ENCODE data around the gene ACTL7A.

Gene ACTL7A

GRCh38 chr9:108857572-108857971, 4.5 kb upstream of the ACTL7A start:
- TF ChIP-seq GATA1 (IDR thresholded peaks at IDR 0.05; ENCODE audit: low read depth, low read length) (no peak), POLR2A (IDR thresholded peaks at IDR 0.05; ENCODE audit: low read length) (no peak)
- no peak for DNase-seq

DNA sequence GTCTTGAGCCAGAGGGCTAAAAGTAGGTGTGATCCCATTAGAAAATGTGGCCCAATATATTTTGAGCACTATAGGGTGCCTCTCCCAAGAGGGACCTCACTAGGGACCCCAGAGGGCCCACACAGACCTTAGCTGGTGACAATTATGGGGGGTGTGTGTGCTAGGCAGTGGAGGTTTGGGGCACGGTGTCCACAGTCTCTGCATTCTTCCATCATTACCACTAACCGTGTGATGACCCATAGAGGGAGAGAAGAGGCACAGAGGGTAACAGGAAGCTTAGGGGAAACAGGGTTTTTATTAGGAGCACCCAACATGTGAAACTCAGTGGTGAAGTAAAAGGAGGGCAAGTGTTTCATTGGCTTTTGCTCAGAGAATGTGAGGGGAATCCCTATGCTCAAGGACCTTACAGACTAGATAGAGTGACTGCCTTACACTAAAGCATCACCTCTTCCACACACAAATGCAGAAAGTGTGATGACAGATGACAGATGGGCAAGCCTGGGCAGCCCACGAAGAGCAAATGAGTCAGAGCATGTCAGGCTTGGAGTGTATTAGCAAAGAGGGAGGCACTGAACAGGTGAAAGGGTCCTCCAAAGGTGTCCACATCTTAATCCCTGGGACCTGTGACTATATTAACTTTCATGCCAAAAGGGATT, 2.5 kb upstream of the ACTL7A start:
- TF ChIP-seq GATA1 (IDR thresholded peaks at IDR 0.05; ENCODE audit: low read depth, low read length) (no peak), POLR2A (IDR thresholded peaks at IDR 0.05; ENCODE audit: low read length) (no peak)
- no peak for DNase-seq

GRCh38 chr9:108860354-108860753, 1.7 kb upstream of the ACTL7A start:
- DNase-seq, result no peak
- TF ChIP-seq POLR2A (IDR thresholded peaks at IDR 0.05; ENCODE audit: low read length) (no peak), GATA1 (IDR thresholded peaks at IDR 0.05; ENCODE audit: low read depth, low read length) (no peak)

DNA sequence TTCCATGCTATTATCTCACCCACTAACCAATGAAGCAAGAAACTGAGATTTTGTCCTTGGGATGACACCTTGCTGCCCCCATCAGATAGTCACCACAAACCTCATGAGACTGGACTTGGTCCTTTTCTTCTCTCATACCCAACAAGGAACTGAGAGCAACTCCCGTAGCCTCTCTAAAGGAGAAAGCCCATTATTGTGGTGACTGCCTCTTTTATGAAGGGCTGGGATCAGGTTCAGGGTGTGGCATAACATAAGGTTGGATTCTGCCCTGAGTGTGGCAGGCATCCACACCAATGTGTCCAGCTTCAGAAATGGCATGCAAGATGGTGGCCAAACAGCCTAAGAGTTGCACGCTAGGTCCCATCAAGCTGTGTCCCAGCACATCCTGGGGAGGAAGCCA, 1.3 kb upstream of the ACTL7A start:
- no peak for TF ChIP-seq POLR2A (IDR thresholded peaks at IDR 0.05; ENCODE audit: low read length)
- no peak for TF ChIP-seq GATA1 (IDR thresholded peaks at IDR 0.05; ENCODE audit: low read depth, low read length)
- DNase-seq, result no peak

DNA sequence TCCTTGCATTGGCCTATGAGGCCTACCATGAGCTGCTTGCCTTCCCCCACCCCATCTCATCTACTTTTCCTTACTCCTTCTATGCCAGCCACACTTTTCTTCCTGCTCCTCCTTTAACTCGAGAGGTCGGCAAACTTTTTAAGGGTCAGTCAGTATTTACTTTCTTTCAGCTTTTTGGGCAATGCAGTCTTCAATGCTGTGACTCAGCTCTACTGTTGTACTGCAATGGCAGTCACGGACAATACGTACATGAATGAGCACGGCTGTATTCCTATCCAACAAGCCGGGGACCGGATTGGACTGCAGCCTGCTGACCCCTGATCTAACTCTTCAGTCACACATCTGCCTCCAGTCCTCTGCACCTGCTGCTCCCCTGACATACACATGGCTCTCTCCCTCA, 602 bp upstream of the ACTL7A start:
- no peak for TF ChIP-seq GATA1 (IDR thresholded peaks at IDR 0.05; ENCODE audit: low read depth, low read length)
- TF ChIP-seq POLR2A (IDR thresholded peaks at IDR 0.05; ENCODE audit: low read length), result no peak
- no peak for DNase-seq

DNA sequence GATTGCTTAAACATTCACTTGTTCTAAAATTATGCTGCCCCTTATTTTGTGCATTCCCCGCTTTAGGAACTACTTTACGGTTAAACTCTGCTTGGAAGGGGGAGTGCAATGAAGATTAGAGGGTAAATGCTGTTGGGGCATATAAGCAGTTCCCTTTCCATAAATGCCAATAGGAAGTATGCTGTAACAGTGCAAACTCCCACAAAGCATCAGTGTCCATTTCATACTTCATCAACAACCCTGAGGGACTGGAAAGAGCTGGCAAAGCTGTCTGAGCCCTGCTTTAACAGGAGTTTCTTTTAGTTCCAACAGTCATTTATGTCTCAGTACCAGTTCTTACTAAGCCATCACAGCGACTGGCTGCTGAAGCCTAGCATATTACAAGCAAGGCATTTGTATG, 1.8 kb downstream of the ACTL7A start:
- DNase-seq, result no peak
- TF ChIP-seq GATA1 (IDR thresholded peaks at IDR 0.05; ENCODE audit: low read depth, low read length) (no peak), POLR2A (IDR thresholded peaks at IDR 0.05; ENCODE audit: low read length) (no peak)

DNA sequence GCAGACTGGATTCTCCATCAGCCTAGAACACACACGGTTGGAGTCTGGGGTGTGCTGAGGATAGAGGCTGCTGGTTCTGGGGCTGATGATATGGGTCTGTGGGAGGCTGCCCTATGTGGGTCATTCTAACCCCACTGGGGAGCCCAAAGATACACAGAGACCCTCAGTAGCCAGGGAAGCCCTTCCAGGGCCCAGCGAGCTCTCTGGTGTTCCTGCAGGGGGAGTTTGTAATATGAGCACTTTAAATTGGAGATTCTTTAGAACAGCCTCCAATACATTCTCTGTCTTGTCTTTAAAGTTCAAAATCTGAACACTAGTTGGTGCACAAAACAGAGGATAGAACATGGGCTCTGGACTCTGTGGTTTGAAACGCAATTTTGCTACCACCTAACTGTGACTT, 2.4 kb downstream of the ACTL7A start:
- TF ChIP-seq POLR2A (IDR thresholded peaks at IDR 0.05; ENCODE audit: low read length) (no peak), GATA1 (IDR thresholded peaks at IDR 0.05; ENCODE audit: low read depth, low read length) (no peak)
- no peak for DNase-seq

GRCh38 chr9:108865037-108865436, 3.0 kb downstream of the ACTL7A start:
- DNase-seq, result no peak
- TF ChIP-seq GATA1 (IDR thresholded peaks at IDR 0.05; ENCODE audit: low read depth, low read length) (no peak), POLR2A (IDR thresholded peaks at IDR 0.05; ENCODE audit: low read length) (no peak)

DNA sequence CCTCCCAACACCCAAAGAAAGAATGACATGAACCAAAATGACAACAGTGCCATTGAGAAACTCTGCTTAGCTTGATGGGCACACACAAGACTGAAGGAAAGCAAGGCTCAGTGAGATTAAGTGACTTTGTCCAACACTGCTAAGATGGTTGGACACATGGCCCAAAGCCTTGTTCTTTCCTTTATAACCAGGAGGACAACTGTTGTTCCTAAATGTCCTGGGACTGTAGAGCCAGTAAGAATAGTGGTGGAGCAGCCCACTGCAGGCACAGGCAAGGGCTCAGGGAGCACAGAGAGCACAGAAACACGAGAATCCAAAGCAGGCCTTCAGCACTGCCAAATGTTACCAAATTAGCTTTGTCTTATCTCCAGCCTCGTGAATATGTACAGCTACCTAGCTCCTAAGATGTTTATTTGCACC, 3.9 kb downstream of the ACTL7A start:
- DNase-seq, result no peak
- no peak for TF ChIP-seq POLR2A (IDR thresholded peaks at IDR 0.05; ENCODE audit: low read length)
- TF ChIP-seq GATA1 (IDR thresholded peaks at IDR 0.05; ENCODE audit: low read depth, low read length), result no peak

GRCh38 chr9:108867116-108867515, 5.0 kb downstream of the ACTL7A start:
- TF ChIP-seq POLR2A (IDR thresholded peaks at IDR 0.05; ENCODE audit: low read length) (no peak), GATA1 (IDR thresholded peaks at IDR 0.05; ENCODE audit: low read depth, low read length) (no peak)

DNA sequence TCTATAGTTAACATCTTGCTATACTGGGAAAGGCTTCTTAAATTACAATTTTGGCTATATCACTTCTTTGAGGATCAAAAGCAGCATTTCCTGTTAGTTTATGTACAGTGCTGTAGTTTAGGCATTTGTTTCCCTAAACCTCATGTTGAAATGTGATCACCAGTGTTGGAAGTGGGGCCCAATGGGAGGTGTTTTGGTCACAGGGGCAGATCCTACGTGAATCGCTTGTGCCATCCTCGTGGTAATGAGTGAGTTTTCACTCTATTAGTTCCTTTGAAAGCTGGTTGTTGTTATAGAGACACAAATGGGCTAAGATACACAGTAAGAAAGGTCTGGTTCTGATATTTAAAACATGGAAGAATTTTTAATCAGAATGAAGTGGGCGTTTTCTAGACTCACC, 5.8 kb downstream of the ACTL7A start:
- no peak for TF ChIP-seq POLR2A (IDR thresholded peaks at IDR 0.05; ENCODE audit: low read length)
- TF ChIP-seq GATA1 (IDR thresholded peaks at IDR 0.05; ENCODE audit: low read depth, low read length), result no peak
- DNase-seq, result no peak

More at GRCh38 chr9:108867116-108867515, 5.0 kb downstream of the ACTL7A start:
- DNase-seq, result no peak

- TF ChIP-seq GATA1 (IDR thresholded peaks at IDR 0.05; ENCODE audit: low read depth, low read length) (no peak), POLR2A (IDR thresholded peaks at IDR 0.05; ENCODE audit: low read length) (no peak)
- DNase-seq, result no peak
Observed at GRCh38 chr9:108869092-108869725, 7.1 kb downstream of the ACTL7A start.

DNA sequence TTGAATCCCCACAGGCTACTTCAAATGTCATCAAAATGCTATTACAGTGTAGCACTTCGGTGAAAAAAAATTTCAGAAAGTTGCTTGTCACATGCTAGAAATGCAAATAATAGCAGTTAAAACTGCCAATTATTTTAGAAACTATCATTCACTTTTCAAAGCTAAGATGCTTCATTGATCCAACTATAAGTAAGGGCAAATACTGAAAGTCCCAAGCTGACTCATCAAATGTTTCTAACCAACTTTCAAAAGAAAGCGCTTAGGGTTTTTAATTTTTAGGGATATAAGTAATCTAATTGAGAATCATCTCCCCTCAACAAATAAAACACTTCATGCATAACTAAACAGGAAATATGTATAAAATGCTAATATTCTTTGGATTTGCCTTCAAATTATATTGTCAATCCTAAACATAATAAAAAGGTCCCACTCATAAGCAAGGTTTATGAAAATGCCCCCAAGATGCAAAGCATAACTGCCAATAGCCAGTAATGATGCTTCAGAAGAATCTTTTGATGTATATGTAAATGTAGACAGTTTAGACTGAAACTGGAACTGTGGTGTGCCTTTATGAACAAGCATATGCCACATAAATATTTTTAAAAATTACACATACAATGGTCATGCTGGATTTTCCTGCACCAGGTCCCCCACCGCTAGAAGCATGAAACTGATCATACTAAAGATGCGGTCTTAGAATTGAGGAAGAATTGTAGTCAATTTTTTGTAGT, 12.2 kb downstream of the ACTL7A start:
- TF ChIP-seq GATA1 (IDR thresholded peaks at IDR 0.05; ENCODE audit: low read depth, low read length), result no peak
- no peak for TF ChIP-seq POLR2A (IDR thresholded peaks at IDR 0.05; ENCODE audit: low read length)
- no peak for DNase-seq

GRCh38 chr9:108876425-108876824, 14.4 kb downstream of the ACTL7A start:
- DNase-seq, result no peak
- TF ChIP-seq POLR2A (IDR thresholded peaks at IDR 0.05; ENCODE audit: low read length) (no peak), GATA1 (IDR thresholded peaks at IDR 0.05; ENCODE audit: low read depth, low read length) (no peak)
